Thoracic aorta (tissue), 2 donors: ENCODE measurements around the gene SLC25A24. TPM values are rescaled to one million over a fixed set of nuclear protein-coding genes. Genes with fewer than 3 reads are reported as not detected.

Source experiments
- ATAC-seq: fragments of 150-250 bp; one replicate; pipeline ENCODE4 v1.8.0; 2017; ENCODE audit warnings: low read depth; ENCODE audit not compliant: insufficient number of reproducible peaks, low FRiP score
- DNase-seq: peaks from one replicate; pipeline ENCODE4 v3.0.0-alpha.2; 2020; ENCODE audit warnings: low spot score
- H3K27ac ChIP-seq, 2 donors: fragments of 200-600 bp; sonication (generic); 1 replicate in 1 of 2; 2 replicates in 1 of 2; pipeline ENCODE4 v1.5.1; 2016; ENCODE audit warnings: mild to moderate bottlenecking in 2 of 2, moderate library complexity in 2 of 2
- H3K27me3 ChIP-seq: fragments of 200-600 bp; sonication (generic); replicated peaks from 2 replicates; pipeline ENCODE4 v1.6.0; 2016; ENCODE audit warnings: mild to moderate bottlenecking; ENCODE audit not compliant: insufficient read depth
- H3K36me3 ChIP-seq: fragments of 200-600 bp; sonication (generic); one replicate; pipeline ENCODE4 v1.5.1; 2016
- H3K4me1 ChIP-seq, 2 donors: fragments of 200-600 bp; sonication (generic); 1 replicate in 1 of 2; 2 replicates in 1 of 2; pipeline versions ENCODE4 v1.5.1 to v1.6.0; 2016; ENCODE audit warnings: low read depth in 2 of 2, mild to moderate bottlenecking in 1 of 2; ENCODE audit not compliant: control insufficient read depth in 1 of 2
- H3K4me3 ChIP-seq: fragments of 200-600 bp; sonication (generic); 2 replicates; pipeline ENCODE4 v1.5.1; 2016; ENCODE audit warnings: mild to moderate bottlenecking
- H3K9me3 ChIP-seq: fragments of 200-600 bp; sonication (generic); 2 replicates; pipeline ENCODE4 v1.5.1; 2016
- total RNA-seq, 2 donors: library from RNA; depleted of rRNA; stranded (reverse); fragments of >200 nt; gene quantifications; one replicate each; pipeline versions ENCODE4 v1.1.0 to v1.2.3, GENCODE V29; 2016
- TF ChIP-seq, protein P1 (sequence below): fragments of 200-600 bp; sonication (generic); IDR thresholded peaks from one replicate; pipeline ENCODE4 v1.5.1; 2019; ENCODE audit warnings: antibody characterized with exemption

The SLC25A24 gene
- total RNA-seq, 2 donors from 2014 or later: 25.9 to 26.0 TPM

DNA sequence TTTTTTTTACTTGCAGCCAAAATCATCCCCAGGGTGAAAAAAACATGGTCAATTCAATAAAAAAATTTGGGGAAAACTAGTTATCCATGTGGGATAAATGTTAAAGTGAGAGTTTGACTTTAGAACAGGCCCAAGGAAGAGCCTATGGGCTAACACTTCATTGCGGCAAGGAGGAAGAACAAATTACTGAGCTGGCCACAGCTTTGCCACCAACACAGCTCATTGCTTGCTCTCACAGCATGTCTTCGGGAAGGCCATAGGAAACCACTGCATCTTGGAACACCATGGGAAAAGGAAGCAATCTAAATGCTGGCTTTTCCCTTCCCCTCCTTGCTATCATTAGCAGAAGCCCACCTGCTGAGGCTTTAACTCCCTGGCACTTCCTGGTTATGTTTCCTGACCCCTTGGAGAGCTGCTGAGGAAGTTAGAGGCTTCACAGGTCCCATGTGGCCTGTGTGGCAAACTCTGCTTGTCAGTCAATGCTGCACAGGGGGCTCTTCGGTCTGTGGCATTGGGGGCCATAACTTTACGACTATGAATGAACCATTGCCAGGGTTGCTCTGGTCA, 86.0 kb downstream of the SLC25A24 start:
- Histone ChIP-seq H3K4me3 (no peak overlapping the region), H3K36me3 (no peaks in the 10 kb centered on the region), H3K27ac (no peak overlapping the region), H3K9me3 (no peaks in the 10 kb centered on the region), H3K27me3 (no peaks in the 10 kb centered on the region), H3K4me1 (no peaks in the 10 kb centered on the region)
- no peak for ATAC-seq
- DNase-seq: no peak
- TF ChIP-seq, protein P1, sequence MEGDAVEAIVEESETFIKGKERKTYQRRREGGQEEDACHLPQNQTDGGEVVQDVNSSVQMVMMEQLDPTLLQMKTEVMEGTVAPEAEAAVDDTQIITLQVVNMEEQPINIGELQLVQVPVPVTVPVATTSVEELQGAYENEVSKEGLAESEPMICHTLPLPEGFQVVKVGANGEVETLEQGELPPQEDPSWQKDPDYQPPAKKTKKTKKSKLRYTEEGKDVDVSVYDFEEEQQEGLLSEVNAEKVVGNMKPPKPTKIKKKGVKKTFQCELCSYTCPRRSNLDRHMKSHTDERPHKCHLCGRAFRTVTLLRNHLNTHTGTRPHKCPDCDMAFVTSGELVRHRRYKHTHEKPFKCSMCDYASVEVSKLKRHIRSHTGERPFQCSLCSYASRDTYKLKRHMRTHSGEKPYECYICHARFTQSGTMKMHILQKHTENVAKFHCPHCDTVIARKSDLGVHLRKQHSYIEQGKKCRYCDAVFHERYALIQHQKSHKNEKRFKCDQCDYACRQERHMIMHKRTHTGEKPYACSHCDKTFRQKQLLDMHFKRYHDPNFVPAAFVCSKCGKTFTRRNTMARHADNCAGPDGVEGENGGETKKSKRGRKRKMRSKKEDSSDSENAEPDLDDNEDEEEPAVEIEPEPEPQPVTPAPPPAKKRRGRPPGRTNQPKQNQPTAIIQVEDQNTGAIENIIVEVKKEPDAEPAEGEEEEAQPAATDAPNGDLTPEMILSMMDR: no peak

GRCh38 chr1:108113496-108113895, 86.6 kb downstream of the SLC25A24 start:
- H3K36me3 ChIP-seq: no peaks in the 10 kb centered on the region
- DNase-seq (no peak), ATAC-seq (no peak)
- H3K4me1 ChIP-seq: no peaks in the 10 kb centered on the region
- TF ChIP-seq, protein P1: no peak
- no peak overlapping the region for H3K27ac ChIP-seq
- no peaks in the 10 kb centered on the region for H3K27me3 ChIP-seq
- no peaks in the 10 kb centered on the region for H3K9me3 ChIP-seq
- no peak overlapping the region for H3K4me3 ChIP-seq

DNA sequence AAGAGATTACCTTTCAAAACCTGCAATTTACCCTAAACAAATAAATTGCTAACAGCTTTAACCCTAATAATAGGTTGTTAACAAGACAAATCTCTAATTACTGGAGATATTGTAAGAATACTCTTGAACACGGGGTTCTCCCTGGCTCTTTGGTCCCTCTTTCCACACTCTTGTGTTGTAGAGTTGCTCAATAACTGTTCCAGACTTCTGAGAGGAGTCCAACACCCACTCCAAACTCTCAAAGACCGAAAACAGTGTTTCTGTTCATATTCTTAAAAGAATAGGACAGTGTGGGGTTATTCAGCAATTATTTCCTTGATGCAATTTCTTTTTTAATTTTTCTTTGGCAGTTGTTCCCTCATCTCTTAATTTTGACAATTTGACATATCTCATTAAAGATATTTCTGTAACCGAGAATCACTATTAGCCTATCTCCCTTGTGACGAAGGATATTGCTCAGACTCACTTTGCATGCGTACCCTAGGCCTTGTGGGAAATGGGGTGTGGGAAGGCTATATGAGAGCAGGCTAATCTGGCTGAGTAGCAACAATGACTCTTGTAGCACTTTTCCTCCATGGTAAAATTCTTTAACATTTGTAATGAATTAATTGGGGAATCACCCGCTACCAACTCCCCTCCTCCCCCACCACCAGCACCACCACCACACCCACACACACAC, 90.7 kb downstream of the SLC25A24 start:
- DNase-seq (no peak), ATAC-seq (no peak)
- Histone ChIP-seq H3K36me3 (no peaks in the 10 kb centered on the region), H3K4me1 (no peaks in the 10 kb centered on the region), H3K4me3 (no peak overlapping the region), H3K27me3 (no peaks in the 10 kb centered on the region), H3K9me3 (no peaks in the 10 kb centered on the region), H3K27ac (no peak overlapping the region)
- TF ChIP-seq, protein P1: no peak

- H3K4me1 ChIP-seq: no peaks in the 10 kb centered on the region
- no peak overlapping the region for H3K4me3 ChIP-seq
- no peaks in the 10 kb centered on the region for H3K36me3 ChIP-seq
- H3K27ac ChIP-seq: no peak overlapping the region
- H3K9me3 ChIP-seq: no peaks in the 10 kb centered on the region
- H3K27me3 ChIP-seq: no peaks in the 10 kb centered on the region
- no peak for ATAC-seq
- no peak for DNase-seq
- TF ChIP-seq, protein P1: no peak
These were observed 92.0 kb downstream of the SLC25A24 start for GRCh38 chr1:108108119-108108518.

GRCh38 chr1:108107658-108108057, 92.5 kb downstream of the SLC25A24 start:
- Histone ChIP-seq H3K4me1 (no peaks in the 10 kb centered on the region), H3K4me3 (no peak overlapping the region), H3K36me3 (no peaks in the 10 kb centered on the region), H3K9me3 (no peaks in the 10 kb centered on the region), H3K27me3 (no peaks in the 10 kb centered on the region), H3K27ac (no peak overlapping the region)
- DNase-seq: no peak
- ATAC-seq: no peak
- TF ChIP-seq, protein P1: no peak
